Nephron progenitor cell (in vitro differentiated cells): Measurements from ENCODE around the gene NAT10.
A peak's percentile ranks its signal among the peaks of the same experiment; 100 is the strongest.

Experiments
- DNase-seq: peaks from one replicate; pipeline ENCODE4 v3.0.0; 2021
- H3K27ac Mint-ChIP-seq: 2 replicates; pipeline ENCODE4 v1.8.0; 2021; ENCODE audit warnings: mild to moderate bottlenecking, moderate library complexity, mixed read lengths
- H3K27me3 Mint-ChIP-seq: 2 replicates; pipeline ENCODE4 v1.8.0; 2021; ENCODE audit warnings: mild to moderate bottlenecking, low read depth, mixed read lengths; ENCODE audit not compliant: poor library complexity
- H3K36me3 Mint-ChIP-seq: 2 replicates; pipeline ENCODE4 v1.8.0; 2021; ENCODE audit warnings: low read depth, mixed read lengths
- H3K4me1 Mint-ChIP-seq: 2 replicates; pipeline ENCODE4 v1.8.0; 2021; ENCODE audit warnings: mixed read lengths
- H3K4me3 Mint-ChIP-seq: 2 replicates; pipeline ENCODE4 v1.8.0; 2021; ENCODE audit warnings: mild to moderate bottlenecking, moderate library complexity, mixed read lengths
- H3K9me3 Mint-ChIP-seq: 2 replicates; pipeline ENCODE4 v1.8.0; 2021; ENCODE audit warnings: mild to moderate bottlenecking, moderate library complexity, mixed read lengths
- TF ChIP-seq, protein P1 (sequence below): fragments of 200-600 bp; sonication (generic); IDR thresholded peaks from 2 replicates; pipeline ENCODE4 v1.5.0; 2021; ENCODE audit warnings: antibody characterized with exemption

The NAT10 gene

DNA sequence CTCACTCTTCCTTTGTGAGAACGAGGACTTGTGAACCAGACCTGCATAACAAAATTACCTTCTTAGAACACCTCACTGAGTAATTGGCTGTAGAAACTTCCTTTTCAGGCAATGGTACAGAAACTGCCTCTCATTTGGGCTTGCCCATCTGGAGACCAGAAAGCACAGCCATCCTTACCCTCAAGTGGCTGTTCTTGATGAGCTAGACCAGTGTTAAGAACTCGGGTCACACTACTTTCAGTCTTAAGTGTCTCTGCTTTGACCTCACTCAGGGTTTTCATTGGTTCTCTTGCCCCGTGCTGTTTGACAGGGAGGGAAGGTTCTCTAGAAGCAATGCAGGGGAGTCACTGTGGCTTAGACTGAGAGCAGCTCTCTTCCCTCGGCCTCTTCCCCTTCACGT, 29.3 kb downstream of the NAT10 start:
- Mint-ChIP-seq H3K4me3 (no peak overlapping the region), H3K4me1 (peaks cover 4% of the 10 kb centered on the region), H3K9me3 (no peaks in the 10 kb centered on the region), H3K36me3 (peaks cover 69% of the 10 kb centered on the region), H3K27me3 (peaks cover 6% of the 10 kb centered on the region), H3K27ac (no peak overlapping the region)
- DNase-seq, result no peak
- TF ChIP-seq, protein P1, sequence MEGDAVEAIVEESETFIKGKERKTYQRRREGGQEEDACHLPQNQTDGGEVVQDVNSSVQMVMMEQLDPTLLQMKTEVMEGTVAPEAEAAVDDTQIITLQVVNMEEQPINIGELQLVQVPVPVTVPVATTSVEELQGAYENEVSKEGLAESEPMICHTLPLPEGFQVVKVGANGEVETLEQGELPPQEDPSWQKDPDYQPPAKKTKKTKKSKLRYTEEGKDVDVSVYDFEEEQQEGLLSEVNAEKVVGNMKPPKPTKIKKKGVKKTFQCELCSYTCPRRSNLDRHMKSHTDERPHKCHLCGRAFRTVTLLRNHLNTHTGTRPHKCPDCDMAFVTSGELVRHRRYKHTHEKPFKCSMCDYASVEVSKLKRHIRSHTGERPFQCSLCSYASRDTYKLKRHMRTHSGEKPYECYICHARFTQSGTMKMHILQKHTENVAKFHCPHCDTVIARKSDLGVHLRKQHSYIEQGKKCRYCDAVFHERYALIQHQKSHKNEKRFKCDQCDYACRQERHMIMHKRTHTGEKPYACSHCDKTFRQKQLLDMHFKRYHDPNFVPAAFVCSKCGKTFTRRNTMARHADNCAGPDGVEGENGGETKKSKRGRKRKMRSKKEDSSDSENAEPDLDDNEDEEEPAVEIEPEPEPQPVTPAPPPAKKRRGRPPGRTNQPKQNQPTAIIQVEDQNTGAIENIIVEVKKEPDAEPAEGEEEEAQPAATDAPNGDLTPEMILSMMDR, result no peak

DNA sequence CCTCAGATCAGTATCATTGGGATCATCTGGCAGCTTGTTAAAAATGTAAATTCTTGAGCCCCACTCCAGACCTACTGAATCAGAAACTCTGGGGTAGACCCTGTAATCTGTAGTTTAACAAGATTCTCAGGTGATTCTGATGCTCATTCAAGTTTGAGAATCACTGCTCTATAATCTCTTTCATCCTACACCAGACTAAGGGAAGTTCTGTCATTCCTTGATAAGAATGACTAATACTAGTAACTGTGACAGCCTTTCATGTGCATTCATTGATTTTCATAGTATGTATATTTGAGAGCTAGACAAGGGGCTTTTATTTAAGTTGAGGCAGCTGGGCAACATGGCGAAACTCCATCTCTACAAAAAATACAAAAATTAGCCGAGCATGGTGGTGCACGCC, 30.0 kb downstream of the NAT10 start:
- H3K27ac Mint-ChIP-seq, result no peak overlapping the region
- TF ChIP-seq, protein P1, result no peak
- H3K36me3 Mint-ChIP-seq, result peaks cover 69% of the 10 kb centered on the region
- no peaks in the 10 kb centered on the region for H3K9me3 Mint-ChIP-seq
- H3K4me3 Mint-ChIP-seq, result no peak overlapping the region
- H3K27me3 Mint-ChIP-seq, result peaks cover 6% of the 10 kb centered on the region
- DNase-seq, result no peak
- H3K4me1 Mint-ChIP-seq, result peaks cover 4% of the 10 kb centered on the region

DNA sequence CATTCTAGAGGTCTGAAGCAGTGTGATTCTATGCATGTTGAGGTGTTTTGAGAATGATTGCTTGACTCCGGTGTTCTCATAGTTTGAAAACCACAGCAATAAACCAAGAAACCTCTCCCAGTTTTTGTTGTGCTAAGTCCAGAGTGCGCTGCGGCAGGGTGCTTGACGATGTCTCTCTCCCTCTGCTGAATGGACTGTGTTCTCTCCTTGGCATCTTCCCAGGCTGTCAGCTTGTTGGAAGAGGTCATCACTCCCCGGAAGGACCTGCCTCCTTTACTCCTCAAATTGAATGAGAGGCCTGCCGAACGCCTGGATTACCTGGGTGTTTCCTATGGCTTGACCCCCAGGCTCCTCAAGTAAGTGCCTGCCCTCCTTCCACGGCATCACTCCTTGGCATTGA, 31.0 kb downstream of the NAT10 start:
- Mint-ChIP-seq H3K4me1 (peaks cover 4% of the 10 kb centered on the region), H3K27me3 (peaks cover 6% of the 10 kb centered on the region), H3K36me3 (peaks cover 67% of the 10 kb centered on the region), H3K9me3 (no peaks in the 10 kb centered on the region), H3K27ac (no peak overlapping the region), H3K4me3 (no peak overlapping the region)
- TF ChIP-seq, protein P1, result no peak
- DNase-seq, result no peak

DNA sequence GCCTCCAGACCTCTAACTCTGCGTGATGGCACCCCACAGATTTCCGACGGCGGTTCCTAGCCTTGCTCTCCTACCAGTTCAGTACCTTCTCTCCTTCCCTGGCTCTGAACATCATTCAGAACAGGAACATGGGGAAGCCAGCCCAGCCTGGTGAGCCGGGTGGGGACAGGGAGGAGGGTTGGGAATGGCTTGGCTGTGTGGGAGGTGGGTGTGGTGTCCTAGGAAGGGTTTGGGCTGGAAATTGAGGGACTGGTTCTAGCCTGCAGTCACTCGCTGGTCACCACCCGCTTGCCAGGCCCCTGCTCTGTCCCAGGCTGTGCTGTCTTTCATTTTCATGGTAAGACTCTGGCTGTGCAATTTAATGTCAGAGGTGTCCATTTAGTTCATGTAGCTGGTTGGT, 33.9 kb downstream of the NAT10 start:
- Mint-ChIP-seq H3K27me3 (peaks cover 6% of the 10 kb centered on the region), H3K4me1 (peaks cover 15% of the 10 kb centered on the region), H3K4me3 (no peak overlapping the region), H3K27ac (no peak overlapping the region), H3K36me3 (peaks cover 73% of the 10 kb centered on the region), H3K9me3 (no peaks in the 10 kb centered on the region)
- DNase-seq, result no peak
- TF ChIP-seq, protein P1, result no peak

DNA sequence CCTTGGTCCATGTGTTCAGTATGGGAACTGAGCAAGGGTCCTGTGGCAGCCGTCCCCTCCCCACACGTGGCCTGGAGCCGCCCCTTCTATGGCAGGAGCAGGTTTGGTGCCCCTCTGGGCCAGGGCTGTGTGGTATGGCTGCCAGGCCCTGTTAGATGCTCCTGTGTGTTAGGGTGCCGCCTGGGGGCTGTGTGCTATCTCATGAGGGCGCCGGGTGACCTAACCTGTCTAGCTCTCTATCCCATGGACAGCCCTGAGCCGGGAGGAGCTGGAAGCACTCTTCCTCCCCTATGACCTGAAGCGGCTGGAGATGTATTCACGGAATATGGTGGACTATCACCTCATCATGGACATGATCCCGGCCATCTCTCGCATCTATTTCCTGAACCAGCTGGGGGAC, 34.7 kb downstream of the NAT10 start:
- Mint-ChIP-seq H3K36me3 (peaks cover 76% of the 10 kb centered on the region), H3K27me3 (peaks cover 6% of the 10 kb centered on the region), H3K4me1 (peaks cover 15% of the 10 kb centered on the region), H3K4me3 (no peak overlapping the region), H3K27ac (no peak overlapping the region), H3K9me3 (no peaks in the 10 kb centered on the region)
- TF ChIP-seq, protein P1, result no peak
- DNase-seq, result no peak

DNA sequence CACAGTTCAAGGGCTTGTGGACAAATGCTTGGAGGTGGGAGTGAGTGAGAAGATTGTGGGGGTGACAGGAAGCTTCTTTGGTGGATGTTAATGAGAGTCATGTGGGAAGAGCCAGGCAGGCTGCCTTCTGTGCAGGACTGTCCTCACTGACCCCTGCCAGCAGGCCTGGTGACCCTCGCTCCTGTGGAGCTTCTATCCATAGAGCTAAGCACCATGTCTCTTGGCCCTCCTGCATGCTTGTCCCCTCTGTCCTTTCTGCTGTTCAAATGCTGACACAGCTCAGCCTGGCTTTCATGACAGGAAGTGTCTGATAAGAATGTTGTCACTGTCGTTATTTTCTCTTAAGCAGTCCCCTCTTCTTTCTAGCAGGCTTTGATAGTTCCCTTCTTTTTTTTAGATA, 37.6 kb downstream of the NAT10 start:
- H3K27me3 Mint-ChIP-seq, result peaks cover 6% of the 10 kb centered on the region
- peaks cover 78% of the 10 kb centered on the region for H3K36me3 Mint-ChIP-seq
- H3K4me1 Mint-ChIP-seq, result peaks cover 19% of the 10 kb centered on the region
- H3K9me3 Mint-ChIP-seq, result no peaks in the 10 kb centered on the region
- H3K27ac Mint-ChIP-seq, result peak overlapping the region; percentile 95
- TF ChIP-seq, protein P1, result no peak
- H3K4me3 Mint-ChIP-seq, result no peak overlapping the region
- no peak for DNase-seq
